Stimulated activated CD8-positive, alpha-beta memory T cell treated with anti-CD3 and anti-CD28 coated beads, Interleukin-15, amount 100 ng/mL, for 48 hours (primary cell): ENCODE measurements around the gene MPC2.
"Not testable (repeated sequence)": the region's sequence is repeated elsewhere in the genome, so short reads cannot be mapped to it uniquely, and the experiment has no call there.

Experiments used
- DNase-seq, 2 donors: peaks; one replicate each; pipeline ENCODE4 v3.0.0-alpha.2; 2020; ENCODE audit warnings: low read depth in 2 of 2

The MPC2 gene

DNA sequence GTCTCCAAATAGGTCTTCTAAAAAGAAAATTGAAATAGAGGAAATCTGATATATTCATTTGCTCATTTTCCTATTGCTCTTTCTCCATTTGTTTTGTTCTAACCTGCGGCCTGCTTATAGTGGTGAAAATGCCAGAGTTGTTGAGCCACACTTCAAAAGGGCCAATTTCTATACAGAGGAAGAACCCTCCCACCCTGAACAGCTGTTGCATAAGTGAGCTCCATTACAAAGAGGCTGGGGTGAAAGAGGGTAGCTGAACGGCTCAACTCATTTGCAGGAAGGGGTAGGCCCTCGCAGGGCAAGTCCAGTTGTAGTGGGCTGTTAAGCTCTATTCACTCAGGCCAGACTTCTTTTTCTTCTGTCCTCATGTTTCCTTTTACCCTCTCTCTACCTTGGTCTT lies 31.7 kb downstream of the MPC2 start:
- no peak for DNase-seq

DNA sequence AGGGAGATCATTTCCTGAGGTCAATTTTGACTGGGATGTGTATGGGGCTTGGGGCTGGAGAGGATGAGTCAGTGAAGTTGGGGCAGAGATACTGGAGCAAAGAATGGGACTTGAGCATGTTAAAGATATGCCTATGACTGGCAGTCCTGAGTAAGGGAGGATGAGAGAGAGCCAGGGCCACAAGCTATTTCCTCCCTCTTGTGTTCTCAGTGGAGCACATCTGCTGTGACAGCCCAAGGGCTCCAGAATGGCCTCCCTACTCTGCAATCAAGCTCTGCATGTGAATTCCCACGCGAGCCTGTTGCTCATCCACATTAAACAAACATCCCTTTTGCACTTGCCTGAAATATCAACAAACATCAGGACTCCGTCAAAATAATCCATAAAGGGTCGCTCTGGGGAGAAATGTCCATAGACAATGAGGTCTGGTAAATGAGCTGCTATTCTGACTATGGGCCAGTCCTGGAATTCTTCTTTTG lies 32.2 kb downstream of the MPC2 start:
- DNase-seq: no peak

DNA sequence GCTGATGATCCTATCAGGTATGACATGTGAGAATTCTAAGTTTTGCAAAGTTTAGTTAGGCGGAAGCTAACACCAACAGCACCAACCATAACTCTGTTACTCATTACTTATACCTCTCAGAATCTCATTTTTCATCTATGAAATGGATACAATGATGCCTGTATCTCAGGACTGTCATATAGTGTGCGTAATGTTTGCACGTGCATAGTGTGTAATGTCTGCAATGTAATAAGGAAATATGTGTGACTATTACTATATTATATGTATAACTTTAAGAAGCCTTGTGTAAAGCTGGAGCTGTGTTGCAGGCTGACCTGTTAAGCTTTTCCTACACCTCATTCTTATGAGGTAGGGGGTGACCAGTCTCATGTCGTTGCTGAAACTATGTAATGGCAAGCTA lies 36.0 kb downstream of the MPC2 start:
- DNase-seq: no peak

DNA sequence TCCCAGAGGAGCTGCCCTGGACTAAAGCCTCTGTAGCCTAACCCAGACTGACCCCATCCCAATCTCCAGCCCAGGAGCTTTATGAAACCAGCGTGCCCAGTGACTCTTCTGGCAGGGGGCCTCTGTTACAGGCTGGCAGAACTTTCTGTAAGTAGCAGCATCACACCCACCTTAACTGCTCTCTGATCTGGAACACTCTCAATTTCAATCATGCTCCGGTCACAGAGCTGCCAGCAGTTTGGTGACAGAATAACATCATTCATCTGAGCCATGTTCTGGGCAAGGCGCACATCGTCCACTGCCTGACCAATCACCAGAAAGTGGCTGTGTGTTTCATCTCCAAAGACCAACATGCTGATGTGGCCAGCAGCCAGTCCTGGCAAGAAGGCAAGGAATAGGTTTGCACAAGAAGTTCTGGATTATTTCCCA lies 37.6 kb downstream of the MPC2 start:
- no peak for DNase-seq

DNA sequence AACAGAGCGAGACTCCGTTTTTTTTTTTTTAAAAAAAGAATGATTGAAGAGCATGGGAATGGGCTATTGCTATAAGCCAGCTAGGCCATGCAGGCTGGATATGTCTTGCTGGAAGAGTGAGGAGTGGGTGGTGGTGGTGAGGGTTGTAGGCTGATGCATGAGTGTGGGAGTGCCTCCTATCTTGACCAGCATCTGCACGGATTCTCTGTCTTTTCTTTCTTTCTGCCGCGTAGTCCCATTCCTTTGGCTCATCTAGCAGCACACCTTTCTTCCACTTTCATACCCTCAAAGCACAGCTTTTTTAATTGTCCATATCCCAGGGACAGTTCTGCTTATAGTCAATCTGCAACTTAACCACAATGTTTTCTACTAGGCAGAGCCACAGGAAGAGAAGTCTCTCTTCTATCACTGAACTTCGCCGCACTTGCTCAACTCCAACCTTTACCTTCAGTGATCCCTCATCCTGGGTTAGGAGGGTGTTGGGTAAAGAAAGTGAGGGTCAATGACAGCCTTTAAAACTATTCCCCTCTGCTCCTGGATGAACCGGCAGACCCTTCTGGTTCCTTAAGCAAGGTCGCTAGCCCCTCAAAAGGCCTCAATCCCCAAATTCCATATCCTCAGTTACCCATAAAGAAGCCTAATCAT lies 38.2 kb downstream of the MPC2 start:
- DNase-seq: no peak

DNA sequence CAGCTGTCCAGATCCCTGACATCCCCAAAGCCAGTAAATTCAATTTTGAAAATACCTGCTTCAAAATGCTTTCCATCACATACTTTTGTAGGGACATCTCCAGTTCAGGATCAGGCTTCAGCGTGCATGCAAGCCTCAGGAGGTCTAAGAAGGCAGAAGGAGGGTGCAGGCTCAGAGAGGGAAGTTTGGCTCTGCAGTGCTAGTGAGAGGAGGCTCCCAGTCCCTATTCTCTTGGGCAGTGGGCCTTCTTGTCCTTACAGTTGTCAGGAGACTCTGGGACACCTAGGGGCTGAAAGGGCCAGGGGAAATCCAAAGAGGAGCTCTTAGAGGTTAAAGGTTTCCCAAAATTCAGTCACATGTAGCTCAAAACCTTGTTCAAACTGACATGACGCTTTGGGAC lies 43.1 kb downstream of the MPC2 start:
- no peak for DNase-seq

DNA sequence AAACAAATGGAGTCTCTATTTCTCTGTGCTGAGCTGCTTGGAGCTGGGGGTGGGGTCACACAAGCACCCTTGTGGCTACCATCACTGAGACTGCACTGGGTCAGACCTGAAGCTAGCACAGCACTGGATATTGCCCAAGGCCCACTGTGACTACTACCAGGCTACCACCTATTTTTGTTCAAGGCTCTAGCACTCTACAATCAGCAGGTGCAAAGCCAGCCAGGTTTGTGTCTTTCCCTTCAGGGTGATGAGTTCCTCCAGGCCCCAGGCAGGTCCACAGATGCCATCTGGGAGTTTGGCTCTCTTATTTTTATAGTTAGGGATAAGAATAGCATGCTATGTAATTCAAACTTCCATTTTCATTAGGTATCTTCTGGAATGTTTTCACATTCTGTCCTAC lies 46.5 kb downstream of the MPC2 start:
- no peak for DNase-seq

DNA sequence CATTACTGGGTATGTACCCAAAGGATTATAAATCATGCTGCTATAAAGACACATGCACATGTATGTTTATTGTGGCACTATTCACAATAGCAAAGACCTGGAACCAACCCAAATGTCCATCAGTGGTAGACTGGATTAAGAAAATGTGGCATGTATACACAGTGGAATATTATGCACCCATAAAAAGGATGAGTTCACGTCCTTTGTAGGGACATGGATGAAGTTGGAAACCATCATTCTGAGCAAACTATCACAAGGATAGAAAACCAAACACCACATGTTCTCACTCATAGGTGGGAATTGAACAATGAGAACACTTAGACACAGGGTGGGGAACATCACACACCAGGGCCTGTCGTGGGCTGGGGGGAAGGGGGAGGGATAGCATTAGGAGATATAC lies 49.7 kb downstream of the MPC2 start:
- not testable (repeated sequence) for DNase-seq

DNA sequence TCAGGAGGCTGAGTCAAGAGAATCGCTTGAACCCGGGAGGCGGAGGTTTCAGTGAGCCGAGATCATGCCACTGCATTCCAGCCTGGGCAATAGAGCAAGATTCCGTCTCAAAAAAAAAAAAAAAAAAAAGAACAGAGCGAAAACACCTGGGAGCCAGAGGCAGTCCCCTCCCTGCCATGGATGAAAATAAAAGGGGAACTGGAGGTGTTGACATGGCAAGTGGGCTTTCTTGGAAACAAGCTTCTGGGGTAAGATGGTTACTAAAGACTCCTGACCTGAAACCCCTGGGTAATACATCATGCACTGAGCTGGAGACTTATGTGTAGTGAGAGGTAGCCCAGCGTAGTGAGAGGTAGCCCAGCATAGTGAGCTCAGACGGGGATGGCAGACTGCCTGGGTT lies 54.5 kb downstream of the MPC2 start:
- DNase-seq: no peak

DNA sequence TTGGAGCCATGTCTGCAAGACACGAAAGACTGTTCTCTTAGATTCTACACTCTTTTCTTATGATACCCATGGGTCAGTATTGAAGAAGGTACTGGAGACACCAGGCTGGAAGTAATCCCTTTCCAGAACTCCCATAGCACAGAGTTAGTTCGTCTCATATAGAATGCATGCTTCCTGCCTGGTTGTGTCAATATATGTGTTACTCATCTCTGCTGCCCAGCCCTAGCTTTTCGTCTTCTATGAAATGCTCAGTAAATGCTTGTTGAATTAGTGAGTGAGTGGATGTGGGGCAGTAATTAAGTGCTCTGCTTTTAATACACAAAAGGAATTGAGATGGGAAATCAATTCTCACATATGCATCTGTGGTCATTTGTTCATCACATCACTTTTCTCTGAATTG lies 55.1 kb downstream of the MPC2 start:
- no peak for DNase-seq

DNA sequence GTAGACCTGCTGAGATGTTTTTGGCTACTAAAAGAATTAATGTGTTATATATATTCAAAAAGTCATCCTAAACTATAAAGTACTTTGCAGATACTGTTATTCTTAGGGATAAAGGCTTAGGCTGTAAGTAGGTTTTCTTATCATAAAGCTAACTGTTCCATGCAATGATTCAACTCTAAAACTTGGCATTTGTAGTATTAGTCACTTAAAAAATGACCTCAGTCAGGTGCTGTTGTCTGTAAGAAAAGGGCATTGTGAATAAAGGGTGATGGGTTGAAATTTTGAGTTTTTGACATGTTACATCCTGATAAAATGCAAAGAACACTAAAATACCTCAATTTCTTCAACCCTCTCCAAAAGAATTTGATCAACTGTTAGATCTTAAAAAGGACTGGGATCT lies 55.8 kb downstream of the MPC2 start:
- DNase-seq: no peak

DNA sequence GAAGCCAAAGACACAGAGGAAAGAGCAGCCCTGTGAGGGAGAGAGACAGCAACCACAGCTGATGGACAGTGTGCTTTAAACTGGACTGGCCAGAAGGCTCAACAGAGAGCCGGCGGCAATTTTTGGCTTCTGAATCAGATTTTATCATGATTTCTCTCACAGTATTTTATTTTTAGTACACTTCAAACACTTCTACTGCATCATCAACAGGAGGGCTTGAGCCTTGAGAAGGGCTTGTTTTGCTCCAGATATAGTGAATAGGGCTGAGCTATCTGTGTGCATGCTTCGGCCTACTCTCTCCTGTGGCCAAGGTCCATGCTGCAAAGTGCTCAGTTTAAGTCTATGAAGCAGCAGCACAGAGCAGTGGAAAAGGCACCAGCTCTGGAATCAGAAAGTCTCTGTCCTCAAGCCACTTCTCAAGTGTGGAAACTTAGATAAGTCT lies 56.3 kb downstream of the MPC2 start:
- DNase-seq: no peak

DNA sequence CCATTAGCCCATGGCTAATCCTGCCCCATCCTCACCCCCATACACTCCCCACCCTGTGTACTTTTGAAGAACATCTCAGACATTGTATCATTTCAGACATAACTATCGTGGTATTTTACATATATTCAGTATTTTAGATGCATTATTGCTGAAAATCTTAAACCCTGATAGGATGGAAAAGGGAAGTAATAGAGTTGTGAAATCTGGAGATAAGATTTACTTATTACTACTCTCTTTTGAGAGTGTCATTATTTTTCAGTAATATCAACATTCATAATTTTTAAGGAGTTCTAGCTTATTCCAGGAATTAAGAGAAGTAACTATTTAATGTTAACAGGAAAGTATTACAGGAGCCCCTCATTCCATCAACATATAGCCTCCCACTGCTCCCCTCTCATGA lies 57.4 kb downstream of the MPC2 start:
- DNase-seq: no peak

DNA sequence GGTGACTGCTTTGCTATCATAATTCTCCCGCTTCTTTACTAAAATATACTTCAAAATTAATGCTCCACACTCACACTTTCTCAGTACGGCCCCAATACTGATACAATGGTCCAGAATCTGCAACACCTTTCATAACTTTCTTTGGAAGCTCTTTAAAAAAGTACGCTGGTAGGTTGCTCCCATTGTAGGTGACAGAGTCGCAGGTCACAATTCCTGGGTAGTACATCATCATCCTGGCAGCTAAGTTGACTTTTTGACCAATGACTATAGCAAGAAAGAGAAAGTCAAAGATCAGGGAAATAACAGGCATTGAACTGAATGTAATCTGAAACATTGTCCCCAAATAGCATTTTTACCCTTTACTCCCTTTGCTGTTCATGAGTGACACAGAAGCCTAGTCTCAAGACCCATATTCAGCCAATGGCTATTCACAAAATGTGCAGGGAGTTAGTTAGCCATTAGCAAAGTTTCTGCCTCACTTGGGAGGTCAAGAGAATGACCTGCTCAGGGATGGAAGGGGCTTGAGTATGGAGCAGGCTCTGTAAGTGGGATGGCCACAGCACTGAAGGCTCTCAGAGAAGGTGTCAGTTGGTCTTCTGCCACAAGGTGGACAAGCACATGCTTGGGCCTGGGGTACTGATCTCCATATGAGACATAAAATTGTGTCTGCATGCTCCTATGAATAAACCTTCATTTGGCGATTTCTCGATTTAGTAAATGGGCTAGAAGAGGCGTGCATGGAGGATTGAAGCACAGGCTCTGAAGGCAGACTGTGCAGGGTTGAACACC lies 58.3 kb downstream of the MPC2 start:
- no peak for DNase-seq

DNA sequence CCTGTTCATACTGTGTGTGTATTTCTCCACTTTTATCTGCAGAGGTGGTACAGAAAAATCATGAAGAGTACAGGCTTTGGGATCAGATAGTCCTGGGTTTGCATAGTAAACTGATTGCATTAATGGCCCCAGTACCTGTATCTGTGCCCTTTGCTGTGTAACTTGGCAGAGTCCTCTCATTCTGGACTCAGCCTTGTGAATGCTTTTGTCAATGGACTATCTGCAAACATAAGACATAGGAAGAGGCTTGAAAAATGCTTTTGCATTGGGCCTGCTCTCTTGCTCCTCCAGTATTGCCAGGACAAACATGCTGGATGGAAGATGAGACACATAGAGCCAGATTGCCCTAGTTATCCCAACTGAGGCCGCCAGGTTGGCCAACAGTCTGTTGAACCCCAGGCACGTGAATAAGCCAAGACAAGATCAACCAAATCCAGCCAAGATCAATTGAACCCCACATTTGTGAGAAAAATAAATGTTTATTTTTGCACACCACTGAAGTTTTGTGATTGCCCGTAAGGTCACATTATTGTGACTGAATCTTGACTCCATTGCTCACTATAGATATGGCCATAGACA lies 60.2 kb downstream of the MPC2 start:
- DNase-seq: no peak

DNA sequence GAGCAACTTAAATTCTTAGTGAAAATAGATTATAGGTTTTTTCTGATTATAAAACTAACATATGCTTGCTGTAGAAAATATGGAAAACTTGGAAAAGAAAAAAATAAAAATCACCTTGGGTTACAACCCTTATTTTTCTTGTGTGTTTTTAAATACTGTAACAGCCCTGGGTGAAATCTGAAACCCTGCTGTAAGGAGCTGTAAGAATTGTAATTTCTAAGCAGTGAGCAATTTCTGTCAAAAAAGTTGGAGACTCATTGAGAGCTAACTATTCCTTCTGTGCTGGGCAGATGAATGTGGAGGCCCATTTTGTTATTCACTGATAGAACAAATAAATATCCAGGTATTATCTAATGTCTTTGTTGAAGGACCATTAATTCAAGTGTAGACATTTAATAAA lies 65.5 kb downstream of the MPC2 start:
- DNase-seq: no peak

DNA sequence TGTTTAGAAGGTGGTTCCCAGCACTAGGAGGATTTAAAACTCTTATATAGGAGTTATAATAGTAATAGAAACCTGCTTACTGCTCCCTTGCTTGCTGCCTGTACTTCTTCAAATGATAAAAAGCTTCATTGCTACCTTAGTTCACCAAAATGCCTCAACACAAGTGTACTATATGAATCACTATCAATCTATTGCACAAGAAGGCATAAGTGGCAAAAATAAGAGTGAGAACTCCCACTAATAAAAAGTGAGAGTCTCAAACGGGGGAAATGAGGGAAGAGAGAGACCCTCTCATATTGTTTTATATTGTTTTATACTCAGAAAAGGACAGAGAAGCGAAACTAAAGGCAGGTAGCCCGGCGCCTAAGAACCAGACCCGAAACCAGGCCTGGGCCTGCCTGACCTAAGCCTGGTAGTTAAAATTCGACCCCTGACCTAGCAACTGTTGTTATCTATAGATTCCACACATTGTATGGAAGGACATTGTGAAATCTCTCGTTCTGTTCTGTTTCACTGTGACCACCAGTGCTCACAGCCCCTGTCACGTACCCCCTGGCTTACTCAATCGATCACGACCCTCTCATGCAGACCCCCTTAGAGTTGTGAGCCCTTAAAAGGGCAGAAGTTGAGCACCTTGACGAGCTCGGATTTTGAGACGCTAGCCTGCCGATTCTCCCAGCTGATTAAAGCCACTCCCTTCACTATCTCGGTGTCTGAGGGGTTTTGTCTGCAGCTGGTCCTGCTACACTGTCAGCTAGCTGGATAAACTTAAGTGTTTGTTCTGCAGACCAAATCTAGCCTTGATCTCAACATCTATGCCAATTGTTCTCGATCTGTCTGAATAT lies 67.5 kb downstream of the MPC2 start:
- not testable (repeated sequence) for DNase-seq

DNA sequence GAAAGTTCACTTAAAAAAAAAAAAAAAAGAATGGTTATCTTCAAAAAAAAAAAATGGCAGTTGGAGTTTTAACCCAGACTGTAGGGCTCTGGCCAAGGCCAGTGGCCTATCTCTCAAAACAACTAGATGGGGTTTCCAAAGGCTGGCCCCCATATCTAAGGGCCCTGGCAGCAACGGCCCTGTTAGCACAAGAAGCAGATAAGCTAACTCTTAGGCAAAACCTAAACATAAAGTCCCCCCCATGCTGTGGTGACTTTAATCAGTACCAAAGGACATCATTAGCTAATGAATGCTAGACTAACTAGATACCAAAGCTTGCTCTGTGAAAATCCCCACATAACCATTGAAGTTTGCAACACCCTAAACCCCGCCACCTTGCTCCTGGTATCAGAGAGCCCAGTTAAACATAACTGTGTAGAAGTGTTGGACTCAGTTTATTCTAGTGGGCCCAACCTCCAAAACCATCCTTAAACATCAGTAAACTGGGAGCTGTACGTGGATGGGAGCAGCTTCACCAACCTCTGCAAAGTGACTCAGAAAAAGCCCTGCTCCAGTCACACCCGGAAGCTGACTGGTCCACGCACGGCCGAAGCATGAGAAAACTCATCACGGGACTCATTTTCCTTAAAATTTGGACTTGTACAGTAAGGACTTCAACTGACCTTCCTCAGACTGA lies 70.0 kb downstream of the MPC2 start:
- DNase-seq: not testable (repeated sequence)
